ENCODE measurements around the gene FBXL22.

The FBXL22 gene

DNA sequence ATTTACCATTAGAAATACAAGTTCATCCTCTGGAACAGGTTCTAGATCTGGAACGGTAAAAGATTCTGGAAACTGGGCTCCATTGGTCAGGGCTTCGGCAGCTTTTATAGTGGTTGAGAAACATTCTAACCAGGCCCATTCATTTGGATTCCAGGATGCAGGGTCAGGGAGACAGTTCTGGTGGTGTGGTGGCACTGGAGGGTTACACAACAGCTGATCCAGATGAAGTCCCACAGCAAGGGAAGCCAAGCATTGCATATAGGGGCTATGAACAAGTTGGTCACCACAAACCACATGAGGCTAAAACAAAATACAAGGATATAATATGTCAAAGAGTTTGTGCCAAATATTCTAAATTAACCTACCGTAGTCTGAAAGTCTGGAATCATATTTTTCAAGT, 43.0 kb downstream of the FBXL22 start:
- H3K4me1 ChIP-seq (ENCODE audit: control insufficient read depth, insufficient read depth, low read length): no peaks in the 10 kb centered on the region
- no peak overlapping the region for H3K4me3 ChIP-seq (ENCODE audit: low read depth, low read length)
- H3K36me3 ChIP-seq (ENCODE audit: control insufficient read depth in 2 of 2, insufficient read depth in 1 of 2, low read length in 2 of 2): peaks cover 0 to 76% of the 10 kb centered on the region in 2 experiments; a peak in 2 of 3 replicates
- H3K27ac ChIP-seq (ENCODE audit: extremely low read depth, low read depth, low read length): no peak overlapping the region
- ChIA-PET POLR2A (interaction anchor here (0.8 kb wide), 1 partner anchor 523 kb away, joined by 3 read pairs; the partner anchor contains the start of gene PPIB), CTCF (no interaction called here)
- TF ChIP-seq ZNF664 (tag by site-specific recombination; IDR thresholded peaks at IDR 0.05) (no peak), ZNF112 (tag by site-specific recombination; IDR thresholded peaks at IDR 0.05) (no peak), ZNF324 (tag by site-specific recombination; IDR thresholded peaks at IDR 0.05) (no peak), SETDB1 (IDR thresholded peaks at IDR 0.05; ENCODE audit: insufficient read length, low read length) (no peak), MZF1 (tag by site-specific recombination; IDR thresholded peaks at IDR 0.05; ENCODE audit: borderline replicate concordance) (no peak), ZNF549 (tag by site-specific recombination; IDR thresholded peaks at IDR 0.05) (no peak), ZNF843 (tag by site-specific recombination; IDR thresholded peaks at IDR 0.05) (no peak), ZNF202 (tag by site-specific recombination; IDR thresholded peaks at IDR 0.05; ENCODE audit: borderline replicate concordance) (no peak), ZNF585B (tag by site-specific recombination; IDR thresholded peaks at IDR 0.05) (no peak), ZNF362 (tag by site-specific recombination; IDR thresholded peaks at IDR 0.05) (no peak), ZNF658 (tag by site-specific recombination; IDR thresholded peaks at IDR 0.05) (no peak), ZNF24 (tag by site-specific recombination; IDR thresholded peaks at IDR 0.05) (no peak), ZNF169 (tag by site-specific recombination; IDR thresholded peaks at IDR 0.05) (no peak), ZNF510 (tag by site-specific recombination; IDR thresholded peaks at IDR 0.05; ENCODE audit: insufficient replicate concordance) (no peak), ZNF433 (tag by site-specific recombination; IDR thresholded peaks at IDR 0.05; ENCODE audit: low read depth) (no peak), SP7 (tag by site-specific recombination; IDR thresholded peaks at IDR 0.05) (no peak)
- TF ChIP-seq, protein P1, sequence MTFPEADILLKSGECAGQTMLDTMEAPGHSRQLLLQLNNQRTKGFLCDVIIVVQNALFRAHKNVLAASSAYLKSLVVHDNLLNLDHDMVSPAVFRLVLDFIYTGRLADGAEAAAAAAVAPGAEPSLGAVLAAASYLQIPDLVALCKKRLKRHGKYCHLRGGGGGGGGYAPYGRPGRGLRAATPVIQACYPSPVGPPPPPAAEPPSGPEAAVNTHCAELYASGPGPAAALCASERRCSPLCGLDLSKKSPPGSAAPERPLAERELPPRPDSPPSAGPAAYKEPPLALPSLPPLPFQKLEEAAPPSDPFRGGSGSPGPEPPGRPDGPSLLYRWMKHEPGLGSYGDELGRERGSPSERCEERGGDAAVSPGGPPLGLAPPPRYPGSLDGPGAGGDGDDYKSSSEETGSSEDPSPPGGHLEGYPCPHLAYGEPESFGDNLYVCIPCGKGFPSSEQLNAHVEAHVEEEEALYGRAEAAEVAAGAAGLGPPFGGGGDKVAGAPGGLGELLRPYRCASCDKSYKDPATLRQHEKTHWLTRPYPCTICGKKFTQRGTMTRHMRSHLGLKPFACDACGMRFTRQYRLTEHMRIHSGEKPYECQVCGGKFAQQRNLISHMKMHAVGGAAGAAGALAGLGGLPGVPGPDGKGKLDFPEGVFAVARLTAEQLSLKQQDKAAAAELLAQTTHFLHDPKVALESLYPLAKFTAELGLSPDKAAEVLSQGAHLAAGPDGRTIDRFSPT (tag by site-specific recombination; IDR thresholded peaks at IDR 0.05): no peak
- H3K9me3 ChIP-seq (ENCODE audit: control insufficient read depth, insufficient read depth, low read depth, low read length): no peaks in the 10 kb centered on the region
